GM18505 (cell line): Measurements from ENCODE around the gene CALY.

Experiments used
- ATAC-seq: cut with Tn5 transposase; IDR thresholded peaks from one replicate; pipeline ENCODE4 v1.9.1; 2021; ENCODE audit not compliant: unreplicated experiment
- POLR2A ChIP-seq: IDR thresholded peaks from 4 replicates; pipeline ENCODE4 v1.6.1; 2011; ENCODE audit warnings: borderline replicate concordance; ENCODE audit not compliant: insufficient read depth, insufficient read length; ENCODE audit errors: extremely low read depth

CALY gene

GRCh38 chr10:133281628-133282372 lies 54.9 kb downstream of the CALY start:
- TF ChIP-seq POLR2A, result no peak
- ATAC-seq, result no peak

- no peak for TF ChIP-seq POLR2A
- no peak for ATAC-seq
These were observed 55.6 kb downstream of the CALY start for GRCh38 chr10:133281084-133281483.

- TF ChIP-seq POLR2A, result no peak
These were observed 56.2 kb downstream of the CALY start for GRCh38 chr10:133280391-133281059.

GRCh38 chr10:133279326-133280226 lies 57.1 kb downstream of the CALY start:
- no peak for ATAC-seq
- TF ChIP-seq POLR2A, result no peak

More at GRCh38 chr10:133280391-133281059, 56.2 kb downstream of the CALY start:
- no peak for ATAC-seq

- no peak for TF ChIP-seq POLR2A
- peak; percentile 38 for ATAC-seq
These were observed 58.0 kb downstream of the CALY start for GRCh38 chr10:133278577-133279265.

GRCh38 chr10:133277993-133278576 lies 58.6 kb downstream of the CALY start:
- ATAC-seq, result no peak
- no peak for TF ChIP-seq POLR2A

GRCh38 chr10:133277277-133277992 lies 59.3 kb downstream of the CALY start:
- TF ChIP-seq POLR2A, result no peak
- ATAC-seq, result no peak

- peak; percentile 42 for ATAC-seq
- TF ChIP-seq POLR2A, result peak; percentile 86
These were observed 60.1 kb downstream of the CALY start, which contains the start of gene ADAM8 for GRCh38 chr10:133276435-133277201. ADAM8 (minus strand) TSS chr10:133276868; CDS start chr10:133276817, 51 bp downstream.

GRCh38 chr10:133276100-133276434 lies 60.6 kb downstream of the CALY start:
- no peak for ATAC-seq
- no peak for TF ChIP-seq POLR2A

GRCh38 chr10:133275684-133276092 lies 61.0 kb downstream of the CALY start:
- TF ChIP-seq POLR2A, result peak; percentile 43
- ATAC-seq, result peak; percentile 32

- peak; percentile 49 for ATAC-seq
- TF ChIP-seq POLR2A, result peak; percentile 55
These were observed 61.7 kb downstream of the CALY start for GRCh38 chr10:133274751-133275683.
